Suprapubic skin (tissue), 4 donors: ENCODE data around the gene UPF1. TPM values are rescaled to one million over a fixed set of nuclear protein-coding genes. Genes with fewer than 3 reads are reported as not detected.

Experiments
- DNase-seq, 2 donors: peaks; one replicate each; pipeline ENCODE4 v3.0.0-alpha.2; 2019; ENCODE audit warnings: low spot score in 2 of 2
- H3K27ac ChIP-seq: fragments of 200-600 bp; sonication (generic); one replicate; pipeline ENCODE4 v1.5.1; 2019
- H3K27me3 ChIP-seq: fragments of 200-600 bp; sonication (generic); one replicate; pipeline ENCODE4 v1.5.1; 2019
- H3K36me3 ChIP-seq: fragments of 200-600 bp; sonication (generic); one replicate; pipeline ENCODE4 v1.5.1; 2019
- H3K4me1 ChIP-seq: fragments of 200-600 bp; sonication (generic); one replicate; pipeline ENCODE4 v1.5.1; 2019
- H3K4me3 ChIP-seq: fragments of 200-600 bp; sonication (generic); one replicate; pipeline ENCODE4 v1.5.1; 2019; ENCODE audit warnings: mild to moderate bottlenecking
- H3K9me3 ChIP-seq: fragments of 200-600 bp; sonication (generic); one replicate; pipeline ENCODE4 v1.5.1; 2019
- EP300 ChIP-seq: sonication (generic); formaldehyde crosslinking; IDR thresholded peaks from one replicate; pipeline ENCODE4 v1.6.1; 2017; ENCODE audit warnings: antibody characterized with exemption
- POLR2A ChIP-seq, 2 donors: fragments of 450-650 bp; IDR thresholded peaks; one replicate each; pipeline ENCODE4 v1.6.1; 2017; ENCODE audit warnings: antibody characterized with exemption in 2 of 2, mild to moderate bottlenecking in 2 of 2, moderate library complexity in 2 of 2
- POLR2AphosphoS5 ChIP-seq, 3 donors: sonication (generic); formaldehyde crosslinking; IDR thresholded peaks; one replicate each; pipeline ENCODE4 v1.6.1; 2017; ENCODE audit warnings: antibody characterized with exemption in 3 of 3
- WGBS: methylation state at CpG from one replicate; pipeline ENCODE4 v1.1.5; 2018; 5-methylcytosine and 5-hydroxymethylcytosine counted together
- total RNA-seq, 4 donors: library from RNA; depleted of rRNA; stranded (reverse); fragments of >200 nt; gene quantifications; one replicate each; pipeline ENCODE4 v1.1.0, GENCODE V29; 2016
- TF ChIP-seq, protein P1 (sequence below), 2 donors: fragments of 200-600 bp in 1 of 2; fragments of 450-650 bp in 1 of 2; sonication (generic) in 1 of 2; IDR thresholded peaks; one replicate each; pipeline ENCODE4 v1.5.1; 2016 to 2019; ENCODE audit warnings: antibody characterized with exemption in 2 of 2, mild to moderate bottlenecking in 1 of 2, moderate library complexity in 1 of 2

UPF1 gene
- total RNA-seq, 4 donors from 2014 or later = 74.7 to 160 (median 99.2) TPM

DNA sequence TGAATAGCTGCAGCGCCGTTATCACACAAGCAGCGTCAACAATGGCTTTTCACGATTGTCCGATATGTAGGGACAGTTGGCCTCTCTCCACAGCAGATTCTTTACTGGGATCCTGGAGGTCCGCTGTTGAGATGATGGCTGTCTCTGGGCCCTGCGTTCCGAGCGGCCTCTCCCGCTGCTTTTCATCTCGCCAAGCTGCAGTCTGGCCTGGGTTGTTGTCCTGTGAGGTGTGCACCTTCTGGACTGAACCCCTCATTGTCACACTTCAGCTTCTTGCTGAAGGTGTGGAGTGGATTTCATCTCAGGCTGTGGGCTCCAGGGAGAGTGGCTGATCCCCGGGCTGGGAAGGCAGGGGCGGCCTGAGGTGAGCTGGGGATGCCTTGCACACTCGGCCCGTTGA, 9.6 kb downstream of the UPF1 start:
- no peak for TF ChIP-seq EP300
- no peak for TF ChIP-seq POLR2AphosphoS5 (IDR thresholded peaks at IDR 0.05)
- no peak for TF ChIP-seq POLR2A (IDR thresholded peaks at IDR 0.05)
- TF ChIP-seq, protein P1, sequence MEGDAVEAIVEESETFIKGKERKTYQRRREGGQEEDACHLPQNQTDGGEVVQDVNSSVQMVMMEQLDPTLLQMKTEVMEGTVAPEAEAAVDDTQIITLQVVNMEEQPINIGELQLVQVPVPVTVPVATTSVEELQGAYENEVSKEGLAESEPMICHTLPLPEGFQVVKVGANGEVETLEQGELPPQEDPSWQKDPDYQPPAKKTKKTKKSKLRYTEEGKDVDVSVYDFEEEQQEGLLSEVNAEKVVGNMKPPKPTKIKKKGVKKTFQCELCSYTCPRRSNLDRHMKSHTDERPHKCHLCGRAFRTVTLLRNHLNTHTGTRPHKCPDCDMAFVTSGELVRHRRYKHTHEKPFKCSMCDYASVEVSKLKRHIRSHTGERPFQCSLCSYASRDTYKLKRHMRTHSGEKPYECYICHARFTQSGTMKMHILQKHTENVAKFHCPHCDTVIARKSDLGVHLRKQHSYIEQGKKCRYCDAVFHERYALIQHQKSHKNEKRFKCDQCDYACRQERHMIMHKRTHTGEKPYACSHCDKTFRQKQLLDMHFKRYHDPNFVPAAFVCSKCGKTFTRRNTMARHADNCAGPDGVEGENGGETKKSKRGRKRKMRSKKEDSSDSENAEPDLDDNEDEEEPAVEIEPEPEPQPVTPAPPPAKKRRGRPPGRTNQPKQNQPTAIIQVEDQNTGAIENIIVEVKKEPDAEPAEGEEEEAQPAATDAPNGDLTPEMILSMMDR (IDR thresholded peaks at IDR 0.05) = no peak
- DNase-seq = no peak
- 81% methylated on average over 15 of the region's 15 CpGs for WGBS
- H3K4me3 ChIP-seq = no peak overlapping the region
- H3K27me3 ChIP-seq = no peaks in the 10 kb centered on the region
- H3K4me1 ChIP-seq = peaks cover 75% of the 10 kb centered on the region
- H3K27ac ChIP-seq = no peak overlapping the region
- H3K9me3 ChIP-seq = no peaks in the 10 kb centered on the region
- no peaks in the 10 kb centered on the region for H3K36me3 ChIP-seq

DNA sequence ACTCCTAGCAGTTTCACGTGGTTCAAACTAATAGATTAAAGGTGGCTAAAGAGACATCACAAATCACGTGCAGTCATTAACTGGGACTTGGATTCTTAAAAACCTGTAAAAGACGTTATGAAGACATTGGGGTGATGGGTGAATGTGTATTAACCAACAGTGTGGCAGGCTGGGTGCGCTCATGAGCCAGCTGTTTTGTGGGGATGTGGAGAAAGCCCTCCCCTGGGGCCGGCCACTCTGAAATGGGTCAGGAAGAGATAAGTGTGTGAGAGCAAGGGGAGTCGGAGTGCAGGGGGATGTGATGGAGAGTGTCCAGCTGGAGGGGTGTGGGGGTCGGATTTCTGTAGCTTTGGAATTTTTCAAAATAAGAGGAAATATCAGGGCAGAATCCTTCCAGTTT, 10.4 kb downstream of the UPF1 start:
- Histone ChIP-seq H3K27ac (no peak overlapping the region), H3K4me1 (peaks cover 82% of the 10 kb centered on the region), H3K27me3 (no peaks in the 10 kb centered on the region), H3K9me3 (no peaks in the 10 kb centered on the region), H3K4me3 (no peak overlapping the region), H3K36me3 (no peaks in the 10 kb centered on the region)
- TF ChIP-seq, protein P1 (IDR thresholded peaks at IDR 0.05) = no peak
- TF ChIP-seq POLR2A (IDR thresholded peaks at IDR 0.05) = no peak
- no peak for TF ChIP-seq EP300
- TF ChIP-seq POLR2AphosphoS5 (IDR thresholded peaks at IDR 0.05) = no peak
- 55% methylated on average over 7 of the region's 7 CpGs for whole genome bisulfite sequencing
- no peak for DNase-seq

DNA sequence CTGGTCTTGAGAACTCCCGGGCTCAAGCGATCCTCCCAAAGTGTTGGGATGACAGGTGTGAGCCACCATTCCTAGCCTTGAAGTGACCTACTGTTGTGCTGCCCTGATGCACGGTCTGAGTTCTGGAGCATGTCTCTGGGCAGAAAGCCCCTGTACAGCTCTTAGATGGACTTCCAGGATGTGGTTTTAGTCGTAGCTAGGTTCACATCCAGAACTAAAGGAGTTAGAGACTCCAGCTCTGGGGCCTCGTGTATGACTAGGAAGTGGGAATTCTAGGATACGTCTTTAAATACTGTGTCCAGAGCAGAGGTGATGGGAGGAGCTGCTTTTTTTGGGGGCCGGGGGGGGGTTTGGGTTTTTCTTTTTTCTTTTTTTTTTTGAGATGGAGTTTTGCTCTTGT, 12.2 kb downstream of the UPF1 start:
- Histone ChIP-seq H3K4me3 (no peak overlapping the region), H3K4me1 (peaks cover 88% of the 10 kb centered on the region), H3K36me3 (no peaks in the 10 kb centered on the region), H3K27ac (no peak overlapping the region), H3K9me3 (no peaks in the 10 kb centered on the region), H3K27me3 (no peaks in the 10 kb centered on the region)
- TF ChIP-seq, protein P1 (IDR thresholded peaks at IDR 0.05) = no peak
- TF ChIP-seq POLR2A (IDR thresholded peaks at IDR 0.05) (no peak), POLR2AphosphoS5 (IDR thresholded peaks at IDR 0.05) (no peak), EP300 (no peak)
- 84% methylated on average over 7 of the region's 7 CpGs for WGBS
- DNase-seq = no peak

DNA sequence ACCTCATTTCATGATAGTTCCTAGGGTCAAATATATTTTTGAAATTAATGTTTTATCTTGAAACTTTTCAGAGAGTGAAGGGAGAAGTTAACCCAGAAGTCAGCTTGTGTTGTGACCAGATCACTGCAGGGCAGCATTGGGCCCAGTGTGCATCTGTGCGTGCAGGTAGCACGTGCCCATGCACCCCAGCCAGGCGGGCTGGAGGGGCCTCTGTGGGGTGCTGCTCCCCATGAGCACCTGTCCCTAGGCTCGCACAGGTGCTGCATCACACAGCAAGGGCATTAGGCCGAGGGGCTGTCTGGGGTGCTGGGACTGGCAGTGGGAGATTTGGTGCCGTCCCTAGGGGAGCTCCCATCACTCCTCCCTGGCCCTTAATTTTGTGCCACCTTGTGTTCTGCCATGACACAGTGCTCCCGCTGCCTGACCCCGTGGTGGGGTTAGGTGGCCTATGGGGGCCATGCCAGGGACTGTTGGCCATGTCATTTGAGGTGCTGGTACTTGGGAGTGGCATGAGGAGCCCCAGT, 13.1 kb downstream of the UPF1 start:
- Histone ChIP-seq H3K27me3 (no peaks in the 10 kb centered on the region), H3K4me1 (peaks cover 88% of the 10 kb centered on the region), H3K36me3 (no peaks in the 10 kb centered on the region), H3K9me3 (no peaks in the 10 kb centered on the region), H3K27ac (no peak overlapping the region), H3K4me3 (no peak overlapping the region)
- 100% methylated on average over 2 of the region's 8 CpGs for WGBS
- no peak for DNase-seq
- no peak for TF ChIP-seq POLR2A (IDR thresholded peaks at IDR 0.05)
- TF ChIP-seq EP300 = no peak
- TF ChIP-seq, protein P1 (IDR thresholded peaks at IDR 0.05) = no peak
- TF ChIP-seq POLR2AphosphoS5 (IDR thresholded peaks at IDR 0.05) = no peak

DNA sequence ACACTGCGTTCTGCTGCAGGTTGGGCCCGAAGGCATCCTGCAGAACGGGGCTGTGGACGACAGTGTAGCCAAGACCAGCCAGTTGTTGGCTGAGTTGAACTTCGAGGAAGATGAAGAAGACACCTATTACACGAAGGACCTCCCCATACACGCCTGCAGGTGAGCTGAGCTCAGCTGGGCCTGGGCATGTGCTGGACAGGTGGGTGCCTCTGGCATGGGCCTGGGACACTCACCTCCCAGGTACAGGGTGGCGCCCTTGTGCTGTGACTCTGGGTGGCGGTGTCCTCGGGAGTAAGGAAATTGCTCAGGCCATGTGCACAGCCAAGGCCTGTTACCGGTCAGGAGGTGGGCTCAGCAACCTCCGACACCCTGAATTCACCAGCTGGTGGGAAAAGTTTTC, 14.2 kb downstream of the UPF1 start:
- Histone ChIP-seq H3K4me1 (peaks cover 88% of the 10 kb centered on the region), H3K36me3 (peaks cover 11% of the 10 kb centered on the region), H3K27me3 (no peaks in the 10 kb centered on the region), H3K9me3 (no peaks in the 10 kb centered on the region), H3K4me3 (no peak overlapping the region), H3K27ac (no peak overlapping the region)
- TF ChIP-seq POLR2A (IDR thresholded peaks at IDR 0.05) (no peak), POLR2AphosphoS5 (IDR thresholded peaks at IDR 0.05) (no peak), EP300 (no peak)
- TF ChIP-seq, protein P1 (IDR thresholded peaks at IDR 0.05) = no peak
- 53% methylated on average over 10 of the region's 12 CpGs for WGBS
- DNase-seq = no peak
